DND-41 (cell line): ENCODE results near the gene EMD.
"Not testable (repeated sequence)": the region's sequence is repeated elsewhere in the genome, so short reads cannot be mapped to it uniquely, and the experiment has no call there.

Experiments
- EZH2 ChIP-seq: IDR thresholded peaks from 3 replicates; pipeline ENCODE4 v1.6.1; 2012; ENCODE audit warnings: borderline replicate concordance, low read depth, mild to moderate bottlenecking, moderate library complexity, low read length, inconsistent platforms; ENCODE audit not compliant: severe bottlenecking
- TF ChIP-seq, protein P1 (sequence below): IDR thresholded peaks from 2 replicates; pipeline ENCODE4 v1.5.1; 2012; ENCODE audit warnings: borderline replicate concordance, low read length, moderate library complexity, mild to moderate bottlenecking; ENCODE audit not compliant: poor library complexity, severe bottlenecking; ENCODE audit errors: extremely low read depth

DNA sequence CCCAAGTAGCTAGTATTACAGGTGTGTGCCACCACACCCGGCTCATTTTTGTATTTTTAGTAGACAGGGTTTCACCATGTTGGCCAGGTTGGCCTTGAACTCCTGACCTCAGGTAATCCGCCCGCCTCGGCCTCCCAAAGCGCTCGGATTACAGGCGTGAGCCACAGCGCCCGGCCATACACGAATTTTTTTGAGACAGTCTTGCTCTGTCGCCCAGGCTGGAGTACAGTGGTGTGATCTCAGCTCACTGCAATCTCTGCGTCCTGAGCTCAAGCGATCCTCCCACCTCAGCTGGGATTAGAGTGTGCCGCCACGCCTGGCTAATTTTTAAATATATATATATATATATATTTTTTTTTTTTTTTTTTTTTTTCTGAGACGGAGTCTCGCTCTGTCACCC lies 17.3 kb downstream of the EMD start:
- TF ChIP-seq, protein P1, sequence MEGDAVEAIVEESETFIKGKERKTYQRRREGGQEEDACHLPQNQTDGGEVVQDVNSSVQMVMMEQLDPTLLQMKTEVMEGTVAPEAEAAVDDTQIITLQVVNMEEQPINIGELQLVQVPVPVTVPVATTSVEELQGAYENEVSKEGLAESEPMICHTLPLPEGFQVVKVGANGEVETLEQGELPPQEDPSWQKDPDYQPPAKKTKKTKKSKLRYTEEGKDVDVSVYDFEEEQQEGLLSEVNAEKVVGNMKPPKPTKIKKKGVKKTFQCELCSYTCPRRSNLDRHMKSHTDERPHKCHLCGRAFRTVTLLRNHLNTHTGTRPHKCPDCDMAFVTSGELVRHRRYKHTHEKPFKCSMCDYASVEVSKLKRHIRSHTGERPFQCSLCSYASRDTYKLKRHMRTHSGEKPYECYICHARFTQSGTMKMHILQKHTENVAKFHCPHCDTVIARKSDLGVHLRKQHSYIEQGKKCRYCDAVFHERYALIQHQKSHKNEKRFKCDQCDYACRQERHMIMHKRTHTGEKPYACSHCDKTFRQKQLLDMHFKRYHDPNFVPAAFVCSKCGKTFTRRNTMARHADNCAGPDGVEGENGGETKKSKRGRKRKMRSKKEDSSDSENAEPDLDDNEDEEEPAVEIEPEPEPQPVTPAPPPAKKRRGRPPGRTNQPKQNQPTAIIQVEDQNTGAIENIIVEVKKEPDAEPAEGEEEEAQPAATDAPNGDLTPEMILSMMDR, result not testable (repeated sequence)
- TF ChIP-seq EZH2, result not testable (repeated sequence)
